ENCODE results near the gene DGKD.

The DGKD gene

GRCh38 chr2:233487748-233488345 lies 133.6 kb downstream of the DGKD start:
- no peaks in the 10 kb centered on the region for H3K27me3 ChIP-seq (ENCODE audit: low read length)
- H3K9me3 ChIP-seq (ENCODE audit: insufficient read depth, low read length), result no peaks in the 10 kb centered on the region
- H3K36me3 ChIP-seq (ENCODE audit: low read length), result no peaks in the 10 kb centered on the region
- no peaks in the 10 kb centered on the region for H3K79me2 ChIP-seq (ENCODE audit: insufficient read depth, low read length)
- H3K4me2 ChIP-seq (ENCODE audit: low read depth, low read length, poor library complexity, severe bottlenecking), result no peak overlapping the region
- H3K4me3 ChIP-seq (ENCODE audit: insufficient read depth, low read length, poor library complexity, severe bottlenecking), result no peak overlapping the region
- no peak for TF ChIP-seq CTCF (IDR thresholded peaks at IDR 0.05; ENCODE audit: insufficient read depth, low read length, poor library complexity, severe bottlenecking)
- TF ChIP-seq EZH2phosphoT487 (conservative IDR thresholded peaks at IDR 0.05; ENCODE audit: low read length), result no peak
- no peak overlapping the region for H2AFZ ChIP-seq (ENCODE audit: low read depth, low read length, severe bottlenecking)
- no peaks in the 10 kb centered on the region for H3F3A ChIP-seq (ENCODE audit: insufficient read depth)
- no peaks in the 10 kb centered on the region for H4K20me1 ChIP-seq (ENCODE audit: low read depth, low read length)
- H3K9ac ChIP-seq (ENCODE audit: low read length), result no peak overlapping the region
- H3K9me2 ChIP-seq (replicated peaks; ENCODE audit: insufficient read depth, low read length), result no peaks in the 10 kb centered on the region
- no peak overlapping the region for H3K27ac ChIP-seq (ENCODE audit: low read depth, low read length)

GRCh38 chr2:233489143-233489542 lies 134.8 kb downstream of the DGKD start:
- no peaks in the 10 kb centered on the region for H3K9me2 ChIP-seq (replicated peaks; ENCODE audit: insufficient read depth, low read length)
- no peaks in the 10 kb centered on the region for H3K9me3 ChIP-seq (ENCODE audit: insufficient read depth, low read length)
- H3K79me2 ChIP-seq (ENCODE audit: insufficient read depth, low read length), result no peaks in the 10 kb centered on the region
- TF ChIP-seq CTCF (IDR thresholded peaks at IDR 0.05; ENCODE audit: insufficient read depth, low read length, poor library complexity, severe bottlenecking) (no peak), EZH2phosphoT487 (conservative IDR thresholded peaks at IDR 0.05; ENCODE audit: low read length) (no peak)
- no peak overlapping the region for H3K9ac ChIP-seq (ENCODE audit: low read length)
- no peaks in the 10 kb centered on the region for H3K27me3 ChIP-seq (ENCODE audit: low read length)
- no peak overlapping the region for H3K4me3 ChIP-seq (ENCODE audit: insufficient read depth, low read length, poor library complexity, severe bottlenecking)
- no peaks in the 10 kb centered on the region for H3K36me3 ChIP-seq (ENCODE audit: low read length)
- no peak overlapping the region for H2AFZ ChIP-seq (ENCODE audit: low read depth, low read length, severe bottlenecking)
- H4K20me1 ChIP-seq (ENCODE audit: low read depth, low read length), result no peaks in the 10 kb centered on the region
- H3F3A ChIP-seq (ENCODE audit: insufficient read depth), result no peaks in the 10 kb centered on the region
- no peak overlapping the region for H3K27ac ChIP-seq (ENCODE audit: low read depth, low read length)
- H3K4me2 ChIP-seq (ENCODE audit: low read depth, low read length, poor library complexity, severe bottlenecking), result no peak overlapping the region

GRCh38 chr2:233489666-233490065 lies 135.4 kb downstream of the DGKD start:
- H3K79me2 ChIP-seq (ENCODE audit: insufficient read depth, low read length), result no peaks in the 10 kb centered on the region
- H3K9me3 ChIP-seq (ENCODE audit: insufficient read depth, low read length), result no peaks in the 10 kb centered on the region
- TF ChIP-seq CTCF (IDR thresholded peaks at IDR 0.05; ENCODE audit: insufficient read depth, low read length, poor library complexity, severe bottlenecking), result no peak
- TF ChIP-seq EZH2phosphoT487 (conservative IDR thresholded peaks at IDR 0.05; ENCODE audit: low read length), result no peak
- H2AFZ ChIP-seq (ENCODE audit: low read depth, low read length, severe bottlenecking), result no peak overlapping the region
- H3K27ac ChIP-seq (ENCODE audit: low read depth, low read length), result no peak overlapping the region
- no peaks in the 10 kb centered on the region for H4K20me1 ChIP-seq (ENCODE audit: low read depth, low read length)
- H3F3A ChIP-seq (ENCODE audit: insufficient read depth), result no peaks in the 10 kb centered on the region
- H3K9me2 ChIP-seq (replicated peaks; ENCODE audit: insufficient read depth, low read length), result no peaks in the 10 kb centered on the region
- no peaks in the 10 kb centered on the region for H3K36me3 ChIP-seq (ENCODE audit: low read length)
- H3K27me3 ChIP-seq (ENCODE audit: low read length), result no peaks in the 10 kb centered on the region
- no peak overlapping the region for H3K4me3 ChIP-seq (ENCODE audit: insufficient read depth, low read length, poor library complexity, severe bottlenecking)
- no peak overlapping the region for H3K4me2 ChIP-seq (ENCODE audit: low read depth, low read length, poor library complexity, severe bottlenecking)
- no peak overlapping the region for H3K9ac ChIP-seq (ENCODE audit: low read length)
